Ascending aorta (tissue), 2 donors: ENCODE measurements around the gene EVC2. TPM values are rescaled to one million over a fixed set of nuclear protein-coding genes. Genes with fewer than 3 reads are reported as not detected.

Source experiments
- DNase-seq, 2 donors: peaks; one replicate each; pipeline ENCODE4 v3.0.0-alpha.2; 2019; ENCODE audit warnings: low spot score in 2 of 2
- H3K27ac ChIP-seq, 2 donors: fragments of 200-600 bp; sonication (generic); one replicate each; pipeline ENCODE4 v1.5.1; 2016 to 2017; ENCODE audit warnings: mild to moderate bottlenecking in 1 of 2
- H3K27me3 ChIP-seq: fragments of 200-600 bp; sonication (generic); one replicate; pipeline ENCODE4 v1.5.1; 2017
- H3K36me3 ChIP-seq, 2 donors: fragments of 200-600 bp; sonication (generic); one replicate each; pipeline ENCODE4 v1.5.1; 2016
- H3K4me1 ChIP-seq, 2 donors: fragments of 200-600 bp; sonication (generic); one replicate each; pipeline ENCODE4 v1.5.1; 2016 to 2017; ENCODE audit warnings: mild to moderate bottlenecking in 1 of 2
- H3K4me3 ChIP-seq, 2 donors: fragments of 200-600 bp; sonication (generic); one replicate each; pipeline ENCODE4 v1.5.1; 2016 to 2017; ENCODE audit warnings: mild to moderate bottlenecking in 1 of 2
- H3K9me3 ChIP-seq, 2 donors: fragments of 200-600 bp; sonication (generic); one replicate each; pipeline ENCODE4 v1.5.1; 2016
- intact Hi-C: fragments of 100-400 bp; cut with DNase I; formaldehyde crosslinking; loops from one replicate; pipeline ENCODE4 v1.15.1; 2023
- total RNA-seq: library from RNA; depleted of rRNA; stranded (reverse); fragments of >200 nt; gene quantifications from one replicate; pipeline ENCODE4 v1.1.0, GENCODE V29; 2016
- TF ChIP-seq, protein P1 (sequence below), 3 experiments: fragments of 200-600 bp in 2 of 3; fragments of 450-650 bp in 1 of 3; sonication (generic) in 2 of 3; IDR thresholded peaks; one replicate each; pipeline ENCODE4 v1.5.1; 2016 to 2019; ENCODE audit warnings: antibody characterized with exemption in 3 of 3, mild to moderate bottlenecking in 1 of 3, moderate library complexity in 1 of 3

EVC2 gene
- total RNA-seq, 1 donor from 2014 or later: 5.7 TPM

DNA sequence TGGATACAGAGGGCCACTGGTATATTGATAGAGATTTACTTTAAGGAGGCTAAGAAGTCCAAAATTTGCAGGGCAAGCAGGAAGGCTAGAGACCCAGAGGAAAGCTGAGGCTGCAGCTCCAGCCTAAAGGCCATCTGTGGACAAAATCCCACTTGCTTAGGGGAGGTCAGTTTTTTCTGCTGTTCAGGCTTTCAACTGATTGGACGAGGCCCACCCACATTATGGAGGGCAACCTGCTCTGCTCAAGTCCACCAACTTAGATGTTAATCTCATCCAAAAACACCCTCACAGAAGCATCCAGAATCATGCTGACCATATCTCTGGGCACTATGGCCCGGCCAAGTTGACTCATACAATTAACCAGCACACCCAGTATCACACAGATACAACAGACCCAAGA lies 176.3 kb downstream of the EVC2 start:
- Histone ChIP-seq H3K36me3 (peaks cover 17 to 38% of the 10 kb centered on the region in 2 donors), H3K4me3 (no peak overlapping the region), H3K27me3 (no peaks in the 10 kb centered on the region), H3K9me3 (no peaks in the 10 kb centered on the region), H3K4me1 (no peaks in the 10 kb centered on the region), H3K27ac (no peak overlapping the region)
- DNase-seq: no peak
- intact Hi-C loops: no loop called here
- TF ChIP-seq, protein P1, sequence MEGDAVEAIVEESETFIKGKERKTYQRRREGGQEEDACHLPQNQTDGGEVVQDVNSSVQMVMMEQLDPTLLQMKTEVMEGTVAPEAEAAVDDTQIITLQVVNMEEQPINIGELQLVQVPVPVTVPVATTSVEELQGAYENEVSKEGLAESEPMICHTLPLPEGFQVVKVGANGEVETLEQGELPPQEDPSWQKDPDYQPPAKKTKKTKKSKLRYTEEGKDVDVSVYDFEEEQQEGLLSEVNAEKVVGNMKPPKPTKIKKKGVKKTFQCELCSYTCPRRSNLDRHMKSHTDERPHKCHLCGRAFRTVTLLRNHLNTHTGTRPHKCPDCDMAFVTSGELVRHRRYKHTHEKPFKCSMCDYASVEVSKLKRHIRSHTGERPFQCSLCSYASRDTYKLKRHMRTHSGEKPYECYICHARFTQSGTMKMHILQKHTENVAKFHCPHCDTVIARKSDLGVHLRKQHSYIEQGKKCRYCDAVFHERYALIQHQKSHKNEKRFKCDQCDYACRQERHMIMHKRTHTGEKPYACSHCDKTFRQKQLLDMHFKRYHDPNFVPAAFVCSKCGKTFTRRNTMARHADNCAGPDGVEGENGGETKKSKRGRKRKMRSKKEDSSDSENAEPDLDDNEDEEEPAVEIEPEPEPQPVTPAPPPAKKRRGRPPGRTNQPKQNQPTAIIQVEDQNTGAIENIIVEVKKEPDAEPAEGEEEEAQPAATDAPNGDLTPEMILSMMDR (IDR thresholded peaks at IDR 0.05): no peak

DNA sequence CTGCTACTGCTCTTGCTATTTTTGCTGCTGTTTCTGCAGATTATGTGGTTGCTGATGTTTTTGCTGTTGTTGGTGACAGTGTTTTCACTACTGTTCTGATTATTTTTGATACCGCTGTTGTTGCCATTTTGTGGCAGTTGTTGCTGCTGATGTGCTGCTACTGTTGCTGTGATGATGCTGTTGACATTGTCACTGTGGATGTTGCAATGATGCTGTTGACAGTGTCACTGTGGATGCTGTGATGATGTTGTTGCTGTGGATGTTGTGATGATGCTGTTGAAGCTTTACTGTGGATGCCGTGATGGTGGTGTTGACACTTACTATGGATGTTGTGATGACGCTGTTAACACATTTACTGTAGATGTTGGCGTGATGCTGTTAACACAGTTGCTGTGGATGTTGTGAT lies 180.3 kb downstream of the EVC2 start:
- H3K9me3 ChIP-seq: no peaks in the 10 kb centered on the region
- intact Hi-C loops: no loop called here
- no peaks in the 10 kb centered on the region for H3K4me1 ChIP-seq
- H3K4me3 ChIP-seq: no peak overlapping the region
- TF ChIP-seq, protein P1 (IDR thresholded peaks at IDR 0.05): no peak
- H3K36me3 ChIP-seq: peaks cover 15% of the 10 kb centered on the region in 2 donors
- H3K27ac ChIP-seq: no peak overlapping the region
- no peaks in the 10 kb centered on the region for H3K27me3 ChIP-seq
- no peak for DNase-seq

DNA sequence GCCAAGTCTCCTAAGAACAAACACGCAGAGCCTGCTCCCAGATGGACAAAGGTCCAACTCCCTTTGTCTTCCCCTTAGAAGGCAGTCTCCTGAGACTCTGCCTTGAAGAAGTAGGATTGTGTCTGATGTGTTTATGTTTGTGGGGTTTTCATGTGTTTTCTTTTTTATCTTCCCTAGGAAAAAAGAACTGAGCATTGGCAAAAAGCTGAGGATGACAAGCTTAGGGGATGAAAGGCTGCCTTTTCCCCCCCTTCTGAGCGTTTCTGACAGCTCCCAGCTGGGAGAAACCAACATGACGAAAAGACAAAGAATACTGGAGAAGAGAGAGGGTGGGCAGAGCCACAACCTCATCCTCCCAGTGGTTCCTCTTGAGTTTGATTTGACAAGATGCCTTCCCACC lies 181.1 kb downstream of the EVC2 start:
- Histone ChIP-seq H3K27ac (no peak overlapping the region), H3K27me3 (no peaks in the 10 kb centered on the region), H3K36me3 (peaks cover 9 to 11% of the 10 kb centered on the region in 2 donors), H3K4me3 (no peak overlapping the region), H3K4me1 (no peaks in the 10 kb centered on the region), H3K9me3 (no peaks in the 10 kb centered on the region)
- intact Hi-C loops: no loop called here
- no peak for DNase-seq
- TF ChIP-seq, protein P1 (IDR thresholded peaks at IDR 0.05): no peak

DNA sequence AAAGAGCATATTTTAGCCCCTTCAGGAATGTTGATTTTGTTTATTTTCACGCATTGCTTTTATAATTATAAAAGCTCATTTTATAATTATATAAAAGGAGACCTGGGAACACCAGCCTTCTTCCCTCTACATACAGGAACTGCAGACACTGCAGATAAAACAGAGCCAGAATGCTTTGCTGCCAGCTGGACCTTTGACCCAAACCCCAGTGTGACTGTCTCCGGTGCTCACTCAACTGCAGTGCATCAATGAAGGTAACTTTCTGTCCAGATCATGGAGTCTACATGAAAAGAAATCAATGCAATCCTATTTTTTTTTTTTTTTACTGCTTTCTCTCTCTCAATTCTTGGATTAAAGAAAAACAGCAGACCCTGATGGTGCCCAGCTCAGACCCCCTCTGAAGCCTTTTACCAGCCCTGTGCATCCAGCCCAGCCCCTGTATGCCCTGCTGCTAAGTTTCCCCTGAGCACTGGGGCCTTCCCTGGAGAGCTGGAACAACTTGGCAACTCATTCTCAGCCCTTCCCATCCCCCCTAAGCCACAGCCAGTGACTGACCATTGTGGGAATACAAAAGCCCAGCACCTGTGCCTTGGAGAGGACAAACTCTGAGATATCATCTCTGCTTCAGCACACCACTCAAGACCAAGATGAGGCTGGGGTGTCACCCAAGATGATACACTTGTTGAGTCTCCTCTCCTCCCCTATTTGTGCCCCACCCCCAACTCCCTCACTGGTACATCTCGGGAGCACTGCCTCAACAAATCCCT lies 182.1 kb downstream of the EVC2 start:
- DNase-seq: no peak
- Histone ChIP-seq H3K27me3 (no peaks in the 10 kb centered on the region), H3K4me3 (no peak overlapping the region), H3K4me1 (no peaks in the 10 kb centered on the region), H3K27ac (no peak overlapping the region), H3K9me3 (no peaks in the 10 kb centered on the region), H3K36me3 (peaks cover 5 to 9% of the 10 kb centered on the region in 2 donors)
- intact Hi-C loops: no loop called here
- TF ChIP-seq, protein P1 (IDR thresholded peaks at IDR 0.05): no peak

DNA sequence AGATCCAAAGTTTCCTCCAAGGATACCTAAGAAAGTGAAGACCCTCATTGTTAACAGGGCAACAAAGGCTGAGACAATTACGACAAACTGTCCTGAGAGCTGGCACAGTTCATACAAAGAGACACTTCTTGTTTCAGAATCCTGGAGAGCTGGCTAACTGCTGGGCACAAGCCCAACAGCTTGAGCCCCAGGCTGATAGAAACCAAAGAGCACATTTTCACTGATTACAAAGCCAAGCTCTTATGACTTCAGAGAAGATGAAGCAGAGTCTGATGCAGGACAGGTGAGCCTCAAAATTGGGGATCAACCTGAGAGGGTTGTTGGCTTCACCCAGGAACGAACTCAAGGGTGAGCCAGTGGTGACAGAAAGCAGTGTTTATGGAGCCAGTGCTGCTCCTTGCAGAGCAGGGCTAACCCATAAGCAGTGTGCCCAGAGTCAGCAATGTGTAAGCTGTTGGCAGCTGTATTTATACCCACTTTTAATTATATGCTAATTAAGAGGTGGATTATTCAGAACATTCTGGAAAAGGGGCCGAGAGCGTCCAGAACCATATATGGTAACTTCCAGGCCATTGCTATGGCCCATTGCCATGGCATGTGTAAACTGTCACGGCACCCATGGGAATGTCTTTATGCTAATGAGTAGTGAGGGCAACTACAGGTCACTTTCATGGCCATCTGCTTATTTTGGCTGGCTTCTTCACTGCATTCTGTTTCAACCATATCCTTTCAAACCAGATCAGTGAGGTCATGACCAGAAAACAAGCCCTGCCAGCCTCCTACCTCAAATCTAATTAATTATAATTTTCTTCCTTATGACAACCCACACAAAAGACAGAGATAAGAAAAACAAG lies 183.7 kb downstream of the EVC2 start:
- Histone ChIP-seq H3K4me1 (no peaks in the 10 kb centered on the region), H3K36me3 (peaks cover 0 to 9% of the 10 kb centered on the region in 2 donors), H3K27ac (no peak overlapping the region), H3K27me3 (no peaks in the 10 kb centered on the region), H3K9me3 (no peaks in the 10 kb centered on the region), H3K4me3 (no peak overlapping the region)
- no peak for DNase-seq
- TF ChIP-seq, protein P1 (IDR thresholded peaks at IDR 0.05): no peak
- intact Hi-C loops: no loop called here
